ENCODE measurements around the gene APCDD1. TPM values are rescaled to one million over a fixed set of nuclear protein-coding genes. Genes with fewer than 3 reads are reported as not detected.

APCDD1 gene
- total and polyA plus RNA-seq, 3 experiments from 2014 or later = not detected

- Mint-ChIP-seq H3K9me3 (no peaks in the 10 kb centered on the region), H3K4me1 (no peaks in the 10 kb centered on the region), H3K4me3 (no peak overlapping the region), H3K27me3 (peaks cover 7 to 27% of the 10 kb centered on the region in 2 donors), H3K36me3 (no peaks in the 10 kb centered on the region), H3K27ac (no peak overlapping the region)
- Histone ChIP-seq H3K9me3 (ENCODE audit: low read length) (no peaks in the 10 kb centered on the region), H3K27ac (ENCODE audit: low read depth, low read length) (no peak overlapping the region), H3K36me3 (ENCODE audit: insufficient read depth, low read length) (no peaks in the 10 kb centered on the region), H3K4me3 (ENCODE audit: low read length) (no peak overlapping the region), H3K4me1 (ENCODE audit: insufficient read depth, low read length) (no peaks in the 10 kb centered on the region), H3K27me3 (ENCODE audit: insufficient read depth, low read length, poor library complexity, severe bottlenecking) (no peaks in the 10 kb centered on the region)
- POLR2A ChIA-PET = no interaction called here
- DNase-seq = no peak
- CTCF ChIA-PET = interaction anchor here (1.3 kb wide), 1 partner anchor 10 kb away, joined by 3 read pairs; no protein-coding TSS in a partner anchor
These were observed 14.5 kb upstream of the APCDD1 start for GRCh38 chr18:10439898-10440297.

- H3K36me3 ChIP-seq (ENCODE audit: insufficient read depth, low read length) = no peaks in the 10 kb centered on the region
- no peaks in the 10 kb centered on the region for H3K4me1 ChIP-seq (ENCODE audit: insufficient read depth, low read length)
- POLR2A ChIA-PET = no interaction called here
- H3K9me3 Mint-ChIP-seq = no peaks in the 10 kb centered on the region
- peaks cover 7 to 27% of the 10 kb centered on the region in 2 donors for H3K27me3 Mint-ChIP-seq
- no peaks in the 10 kb centered on the region for H3K27me3 ChIP-seq (ENCODE audit: insufficient read depth, low read length, poor library complexity, severe bottlenecking)
- DNase-seq = no peak
- H3K27ac Mint-ChIP-seq = no peak overlapping the region
- no peak overlapping the region for H3K27ac ChIP-seq (ENCODE audit: low read depth, low read length)
- no peaks in the 10 kb centered on the region for H3K36me3 Mint-ChIP-seq
- CTCF ChIA-PET = no interaction called here
- H3K9me3 ChIP-seq (ENCODE audit: low read length) = no peaks in the 10 kb centered on the region
- no peaks in the 10 kb centered on the region for H3K4me1 Mint-ChIP-seq
- no peak overlapping the region for H3K4me3 ChIP-seq (ENCODE audit: low read length)
- H3K4me3 Mint-ChIP-seq = no peak overlapping the region
These were observed 13.6 kb upstream of the APCDD1 start for GRCh38 chr18:10440884-10441283.

- H3K9me3 ChIP-seq (ENCODE audit: low read length) = no peaks in the 10 kb centered on the region
- no peaks in the 10 kb centered on the region for H3K36me3 ChIP-seq (ENCODE audit: insufficient read depth, low read length)
- DNase-seq = no peak
- peaks cover 7 to 27% of the 10 kb centered on the region in 2 donors for H3K27me3 Mint-ChIP-seq
- ChIA-PET POLR2A (no interaction called here), CTCF (no interaction called here)
- H3K4me1 Mint-ChIP-seq = no peaks in the 10 kb centered on the region
- no peaks in the 10 kb centered on the region for H3K27me3 ChIP-seq (ENCODE audit: insufficient read depth, low read length, poor library complexity, severe bottlenecking)
- no peak overlapping the region for H3K27ac ChIP-seq (ENCODE audit: low read depth, low read length)
- no peak overlapping the region for H3K4me3 ChIP-seq (ENCODE audit: low read length)
- no peaks in the 10 kb centered on the region for H3K4me1 ChIP-seq (ENCODE audit: insufficient read depth, low read length)
- H3K27ac Mint-ChIP-seq = no peak overlapping the region
- no peaks in the 10 kb centered on the region for H3K9me3 Mint-ChIP-seq
- no peak overlapping the region for H3K4me3 Mint-ChIP-seq
- no peaks in the 10 kb centered on the region for H3K36me3 Mint-ChIP-seq
These were observed 13.0 kb upstream of the APCDD1 start for GRCh38 chr18:10441472-10441871.

- H3K36me3 ChIP-seq (ENCODE audit: insufficient read depth, low read length) = no peaks in the 10 kb centered on the region
- Mint-ChIP-seq H3K4me3 (no peak overlapping the region), H3K4me1 (no peaks in the 10 kb centered on the region), H3K27me3 (peaks cover 7 to 27% of the 10 kb centered on the region in 2 donors), H3K36me3 (no peaks in the 10 kb centered on the region), H3K9me3 (no peaks in the 10 kb centered on the region), H3K27ac (no peak overlapping the region)
- H3K4me3 ChIP-seq (ENCODE audit: low read length) = no peak overlapping the region
- DNase-seq = no peak
- H3K27me3 ChIP-seq (ENCODE audit: insufficient read depth, low read length, poor library complexity, severe bottlenecking) = no peaks in the 10 kb centered on the region
- POLR2A ChIA-PET = no interaction called here
- H3K27ac ChIP-seq (ENCODE audit: low read depth, low read length) = no peak overlapping the region
- H3K4me1 ChIP-seq (ENCODE audit: insufficient read depth, low read length) = no peaks in the 10 kb centered on the region
- H3K9me3 ChIP-seq (ENCODE audit: low read length) = no peaks in the 10 kb centered on the region
- CTCF ChIA-PET = no interaction called here
These were observed 11.9 kb upstream of the APCDD1 start for GRCh38 chr18:10442551-10442971.

GRCh38 chr18:10443001-10443400 is 11.4 kb upstream of the APCDD1 start:
- no peak for DNase-seq
- POLR2A ChIA-PET = no interaction called here

GRCh38 chr18:10444314-10445006 is 10.0 kb upstream of the APCDD1 start:
- no peak for DNase-seq
- Histone ChIP-seq H3K9me3 (ENCODE audit: low read length) (no peaks in the 10 kb centered on the region), H3K36me3 (ENCODE audit: insufficient read depth, low read length) (no peaks in the 10 kb centered on the region), H3K4me3 (ENCODE audit: low read length) (no peak overlapping the region), H3K27ac (ENCODE audit: low read depth, low read length) (no peak overlapping the region), H3K27me3 (ENCODE audit: insufficient read depth, low read length, poor library complexity, severe bottlenecking) (no peaks in the 10 kb centered on the region), H3K4me1 (ENCODE audit: insufficient read depth, low read length) (no peaks in the 10 kb centered on the region)
- Mint-ChIP-seq H3K4me1 (no peaks in the 10 kb centered on the region), H3K27me3 (peaks cover 6 to 25% of the 10 kb centered on the region in 2 donors), H3K4me3 (no peak overlapping the region), H3K27ac (no peak overlapping the region), H3K36me3 (no peaks in the 10 kb centered on the region), H3K9me3 (no peaks in the 10 kb centered on the region)
- CTCF ChIA-PET = no interaction called here
- POLR2A ChIA-PET = no interaction called here

More at GRCh38 chr18:10443001-10443400, 11.4 kb upstream of the APCDD1 start:
- H3K27me3 ChIP-seq (ENCODE audit: insufficient read depth, low read length, poor library complexity, severe bottlenecking) = no peaks in the 10 kb centered on the region
- Mint-ChIP-seq H3K27me3 (peaks cover 7 to 27% of the 10 kb centered on the region in 2 donors), H3K27ac (no peak overlapping the region), H3K4me3 (no peak overlapping the region), H3K4me1 (no peaks in the 10 kb centered on the region), H3K9me3 (no peaks in the 10 kb centered on the region), H3K36me3 (no peaks in the 10 kb centered on the region)
- no peak overlapping the region for H3K27ac ChIP-seq (ENCODE audit: low read depth, low read length)
- H3K4me1 ChIP-seq (ENCODE audit: insufficient read depth, low read length) = no peaks in the 10 kb centered on the region
- CTCF ChIA-PET = no interaction called here
- H3K9me3 ChIP-seq (ENCODE audit: low read length) = no peaks in the 10 kb centered on the region
- H3K36me3 ChIP-seq (ENCODE audit: insufficient read depth, low read length) = no peaks in the 10 kb centered on the region
- H3K4me3 ChIP-seq (ENCODE audit: low read length) = no peak overlapping the region

- H3K4me1 Mint-ChIP-seq = peaks cover 0 to 5% (median 0%) of the 10 kb centered on the region in 3 donors
- no peak overlapping the region for H3K4me3 Mint-ChIP-seq
- ChIA-PET CTCF (interaction anchor here (1.2 kb wide), 1 partner anchor 9 kb away, joined by 3 read pairs; no protein-coding TSS in a partner anchor), POLR2A (no interaction called here)
- no peaks in the 10 kb centered on the region for H3K36me3 Mint-ChIP-seq
- H3K4me1 ChIP-seq (ENCODE audit: insufficient read depth, low read length) = no peaks in the 10 kb centered on the region
- H3K9me3 ChIP-seq (ENCODE audit: low read length) = no peaks in the 10 kb centered on the region
- peaks cover 23 to 33% of the 10 kb centered on the region in 2 donors for H3K27me3 Mint-ChIP-seq
- no peaks in the 10 kb centered on the region for H3K36me3 ChIP-seq (ENCODE audit: insufficient read depth, low read length)
- H3K27me3 ChIP-seq (ENCODE audit: insufficient read depth, low read length, poor library complexity, severe bottlenecking) = no peaks in the 10 kb centered on the region
- DNase-seq = no peak
- no peak overlapping the region for H3K4me3 ChIP-seq (ENCODE audit: low read length)
- no peak overlapping the region for H3K27ac Mint-ChIP-seq
- H3K27ac ChIP-seq (ENCODE audit: low read depth, low read length) = no peak overlapping the region
- H3K9me3 Mint-ChIP-seq = peaks cover 0 to 3% (median 0%) of the 10 kb centered on the region in 5 donors
These were observed 5.0 kb upstream of the APCDD1 start for GRCh38 chr18:10449396-10449795.

- peaks cover 31 to 42% of the 10 kb centered on the region in 2 donors for H3K27me3 Mint-ChIP-seq
- no peak overlapping the region for H3K27ac ChIP-seq (ENCODE audit: low read depth, low read length)
- H3K4me1 Mint-ChIP-seq = peaks cover 1 to 5% (median 4%) of the 10 kb centered on the region in 3 donors
- ChIA-PET POLR2A (no interaction called here), CTCF (interaction anchor here (0.7 to 1.4 kb wide), 2 partner anchors 13 to 21 kb away, joined by 3 read pairs; no protein-coding TSS in a partner anchor)
- no peaks in the 10 kb centered on the region for H3K36me3 Mint-ChIP-seq
- H3K36me3 ChIP-seq (ENCODE audit: insufficient read depth, low read length) = no peaks in the 10 kb centered on the region
- H3K4me3 Mint-ChIP-seq = no peak overlapping the region
- no peak overlapping the region for H3K27ac Mint-ChIP-seq
- DNase-seq = no peak
- no peak overlapping the region for H3K4me3 ChIP-seq (ENCODE audit: low read length)
- no peaks in the 10 kb centered on the region for H3K9me3 ChIP-seq (ENCODE audit: low read length)
- H3K27me3 ChIP-seq (ENCODE audit: insufficient read depth, low read length, poor library complexity, severe bottlenecking) = peaks cover 5% of the 10 kb centered on the region
- H3K9me3 Mint-ChIP-seq = peaks cover 0 to 3% (median 0%) of the 10 kb centered on the region in 5 donors
- no peaks in the 10 kb centered on the region for H3K4me1 ChIP-seq (ENCODE audit: insufficient read depth, low read length)
These were observed 3.4 kb upstream of the APCDD1 start for GRCh38 chr18:10450986-10451385.
